Gastroesophageal sphincter (tissue), 4 donors: ENCODE measurements around the gene RGS12. TPM values are rescaled to one million over a fixed set of nuclear protein-coding genes. Genes with fewer than 3 reads are reported as not detected.
"Not testable (repeated sequence)": the region's sequence is repeated elsewhere in the genome, so short reads cannot be mapped to it uniquely, and the experiment has no call there.

ENCODE experiments used
- ATAC-seq: fragments of 150-250 bp; one replicate; pipeline ENCODE4 v1.9.1; 2016; ENCODE audit warnings: mild to moderate bottlenecking, moderate library complexity
- H3K27ac ChIP-seq, 4 donors: fragments of 200-600 bp; sonication (generic) in 3 of 4; 1 replicate in 3 of 4; 2 replicates in 1 of 4; pipeline ENCODE4 v1.5.1; 2016 to 2019
- H3K27me3 ChIP-seq: fragments of 200-600 bp; sonication (generic); one replicate; pipeline ENCODE4 v1.5.1; 2019
- H3K36me3 ChIP-seq, 2 donors: fragments of 200-600 bp; sonication (generic); one replicate each; pipeline ENCODE4 v1.5.1; 2019; ENCODE audit warnings: control low read depth in 1 of 2
- H3K4me1 ChIP-seq, 3 donors: fragments of 200-600 bp; sonication (generic); 1 replicate in 2 of 3; 2 replicates in 1 of 3; pipeline ENCODE4 v1.5.1; 2016 to 2019; ENCODE audit warnings: control low read depth in 2 of 3
- H3K4me3 ChIP-seq, 2 donors: fragments of 200-600 bp; sonication (generic); one replicate each; pipeline ENCODE4 v1.5.1; 2019; ENCODE audit warnings: mild to moderate bottlenecking in 1 of 2, moderate library complexity in 1 of 2
- H3K9me3 ChIP-seq, 3 donors: fragments of 200-600 bp; sonication (generic); one replicate each; pipeline ENCODE4 v1.5.1; 2017 to 2019; ENCODE audit warnings: control low read depth in 2 of 3
- CTCF ChIP-seq, 4 experiments: fragments of 200-600 bp in 2 of 4; fragments of 450-650 bp in 2 of 4; sonication (generic) in 1 of 4; IDR thresholded peaks; one replicate each; pipeline ENCODE4 v1.5.1; 2017 to 2019; ENCODE audit warnings: antibody characterized with exemption in 4 of 4, mild to moderate bottlenecking in 2 of 4, moderate library complexity in 2 of 4
- EP300 ChIP-seq: sonication (generic); formaldehyde crosslinking; IDR thresholded peaks from one replicate; pipeline ENCODE4 v1.6.1; 2017; ENCODE audit warnings: antibody characterized with exemption, mild to moderate bottlenecking
- POLR2A ChIP-seq, 2 donors: fragments of 450-650 bp; IDR thresholded peaks; one replicate each; pipeline ENCODE4 v1.6.1; 2017; ENCODE audit warnings: antibody characterized with exemption in 2 of 2, mild to moderate bottlenecking in 2 of 2, moderate library complexity in 1 of 2
- POLR2AphosphoS5 ChIP-seq: sonication (generic); formaldehyde crosslinking; IDR thresholded peaks from one replicate; pipeline ENCODE4 v1.6.1; 2017; ENCODE audit warnings: antibody characterized with exemption
- WGBS, 2 donors: methylation state at CpG; one replicate each; pipeline ENCODE4 v1.1.5; 2018; ENCODE audit warnings: low coverage in 1 of 2; 5-methylcytosine and 5-hydroxymethylcytosine counted together
- total RNA-seq, 4 donors: library from RNA; depleted of rRNA; stranded (reverse); fragments of >200 nt; gene quantifications; one replicate each; pipeline ENCODE4 v1.1.0, GENCODE V29; 2016

The RGS12 gene
- total RNA-seq, 4 donors from 2014 or later: 24.1 to 32.7 (median 29.1) TPM

GRCh38 chr4:3299122-3299975, 6.5 kb downstream of the RGS12 start:
- Histone ChIP-seq H3K27me3 (no peaks in the 10 kb centered on the region), H3K9me3 (peaks cover 0 to 15% (median 0%) of the 10 kb centered on the region in 3 donors), H3K4me3 (no peak overlapping the region), H3K36me3 (peaks cover 0 to 7% of the 10 kb centered on the region in 2 donors), H3K4me1 (peaks cover 0 to 63% (median 6%) of the 10 kb centered on the region in 3 donors), H3K27ac (no peak overlapping the region)
- TF ChIP-seq CTCF (IDR thresholded peaks at IDR 0.05): no peak
- TF ChIP-seq POLR2AphosphoS5: no peak
- TF ChIP-seq POLR2A (IDR thresholded peaks at IDR 0.05): no peak
- TF ChIP-seq EP300: no peak
- ATAC-seq: no peak
- WGBS, 2 donors: 58 to 60% methylated on average over 1 to 8 of the region's 9 CpGs

- TF ChIP-seq CTCF (IDR thresholded peaks at IDR 0.05): no peak
- TF ChIP-seq POLR2A (IDR thresholded peaks at IDR 0.05): no peak
- no peak for TF ChIP-seq EP300
- no peak for TF ChIP-seq POLR2AphosphoS5
- Histone ChIP-seq H3K27me3 (no peaks in the 10 kb centered on the region), H3K36me3 (peaks cover 0 to 7% of the 10 kb centered on the region in 2 donors), H3K27ac (no peak overlapping the region), H3K9me3 (peaks cover 0 to 15% (median 0%) of the 10 kb centered on the region in 3 donors), H3K4me1 (peaks cover 0 to 63% (median 12%) of the 10 kb centered on the region in 3 donors), H3K4me3 (no peak overlapping the region)
- WGBS, 2 donors: 60% methylated on average over 1 of the region's 19 CpGs; no CpG with 5 or more reads in 1 of the 2 donors
- no peak for ATAC-seq
These were observed 7.3 kb downstream of the RGS12 start for GRCh38 chr4:3299976-3300671.

- Histone ChIP-seq H3K9me3 (peaks cover 0 to 15% (median 0%) of the 10 kb centered on the region in 3 donors), H3K4me1 (peaks cover 0 to 70% (median 20%) of the 10 kb centered on the region in 3 donors)
- WGBS, 2 donors: 20 to 100% methylated on average over 1 of the region's 15 CpGs
- H3K4me3 ChIP-seq, H3K36me3 ChIP-seq, H3K27ac ChIP-seq, ATAC-seq, H3K27me3 ChIP-seq: not testable (repeated sequence)
These were observed 8.1 kb downstream of the RGS12 start for GRCh38 chr4:3300882-3301281.

GRCh38 chr4:3301450-3302172, 8.8 kb downstream of the RGS12 start:
- ATAC-seq: no peak
- Histone ChIP-seq H3K27ac (no peak overlapping the region), H3K4me1 (peaks cover 0 to 77% (median 22%) of the 10 kb centered on the region in 3 donors), H3K9me3 (peaks cover 0 to 14% (median 0%) of the 10 kb centered on the region in 3 donors), H3K27me3 (no peaks in the 10 kb centered on the region), H3K4me3 (no peak overlapping the region), H3K36me3 (peaks cover 0 to 7% of the 10 kb centered on the region in 2 donors)
- TF ChIP-seq CTCF (IDR thresholded peaks at IDR 0.05) (no peak), EP300 (no peak), POLR2A (IDR thresholded peaks at IDR 0.05) (no peak), POLR2AphosphoS5 (no peak)
- 81% methylated on average over 3 to 10 of the region's 15 CpGs for WGBS, 2 donors

GRCh38 chr4:3302173-3302785, 9.5 kb downstream of the RGS12 start:
- H3K27me3 ChIP-seq: no peaks in the 10 kb centered on the region
- H3K4me3 ChIP-seq: no peak overlapping the region
- no peak overlapping the region for H3K27ac ChIP-seq
- peaks cover 0 to 6% of the 10 kb centered on the region in 2 donors for H3K36me3 ChIP-seq
- no peak for TF ChIP-seq EP300
- no peak for TF ChIP-seq POLR2AphosphoS5
- TF ChIP-seq POLR2A (IDR thresholded peaks at IDR 0.05): no peak
- TF ChIP-seq CTCF (IDR thresholded peaks at IDR 0.05): no peak
- 50 to 90% methylated on average over 2 to 4 of the region's 17 CpGs for WGBS, 2 donors
- ATAC-seq: no peak
- H3K4me1 ChIP-seq: peaks cover 0 to 80% (median 22%) of the 10 kb centered on the region in 3 donors
- peaks cover 0 to 7% (median 0%) of the 10 kb centered on the region in 3 donors for H3K9me3 ChIP-seq
